ENCODE data around the gene UBE2O. TPM values are rescaled to one million over a fixed set of nuclear protein-coding genes. Genes with fewer than 3 reads are reported as not detected.

Gene UBE2O
- total RNA-seq, 5 donors from 2014 or later (not counting 1 experiment from before 2014, with no cell fraction given), result 33.9 to 57.8 (median 47.5) TPM

DNA sequence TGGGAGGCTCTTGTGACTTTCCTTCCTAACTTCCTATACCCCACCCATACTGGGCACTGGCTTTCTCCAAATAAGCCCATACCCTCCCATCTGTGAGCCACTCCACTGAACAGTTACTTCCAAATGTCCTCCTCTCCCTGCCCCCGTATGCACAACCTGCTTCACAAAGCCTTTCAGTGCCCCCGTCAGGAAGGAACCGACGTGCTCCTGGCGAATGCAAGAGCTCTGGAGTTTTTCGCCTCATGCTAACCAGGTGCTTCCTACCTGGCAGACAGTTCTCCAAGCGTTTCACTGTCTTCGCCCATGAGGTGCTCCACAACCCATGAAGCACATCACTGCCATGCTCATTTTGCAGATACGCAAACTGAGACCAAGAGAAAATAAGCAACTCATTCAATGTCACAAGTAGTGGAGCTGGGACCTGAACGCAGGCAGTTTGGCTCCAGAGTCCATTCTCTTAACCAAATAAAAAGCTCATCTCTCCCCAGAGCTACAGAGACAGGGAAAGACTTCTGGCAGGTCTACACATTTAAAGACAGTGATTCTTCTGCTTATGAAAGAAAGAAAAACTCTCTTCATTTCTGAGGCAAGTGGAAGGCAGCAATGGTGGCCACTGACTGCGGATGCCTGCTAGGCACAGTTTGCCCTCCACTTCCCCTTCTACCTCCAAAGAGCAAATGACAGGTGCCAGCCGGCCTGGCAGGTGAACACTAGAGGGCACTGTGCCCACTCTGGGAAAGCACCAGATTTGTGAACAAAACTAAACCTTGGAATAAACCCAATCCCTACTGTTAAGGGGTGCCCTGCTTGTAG is 44.7 kb downstream of the UBE2O start:
- CTCF ChIA-PET, result interaction anchor here (0.5 to 1.2 kb wide), 5 partner anchors 9 to 892 kb away, joined by 3 to 6 read pairs (median 4); no protein-coding TSS in a partner anchor
- Mint-ChIP-seq H3K36me3 (peaks cover 19% of the 10 kb centered on the region), H3K4me1 (peaks cover 6 to 19% (median 17%) of the 10 kb centered on the region in 3 donors), H3K27me3 (no peaks in the 10 kb centered on the region), H3K27ac (peak overlapping the region in 1 of 2 donors; percentile 27), H3K4me3 (no peak overlapping the region), H3K9me3 (no peaks in the 10 kb centered on the region)
- H3K4me3 ChIP-seq (ENCODE audit: control insufficient read depth in 1 of 2, extremely low read depth in 1 of 2, low read length in 1 of 2), result no peak overlapping the region
- 81% methylated on average over 10 of the region's 12 CpGs for WGBS (ENCODE audit: insufficient coverage)
- H3K27ac ChIP-seq (ENCODE audit: low read length), result no peak overlapping the region
- DNase-seq (peak; percentile 37 to 84 (median 66)), ATAC-seq (replicated peaks in 1 of 4) (peak; percentile 79 to 89 (median 85))
- no peaks in the 10 kb centered on the region for H3K27me3 ChIP-seq (replicated peaks in 1 of 2; ENCODE audit: control insufficient read depth in 2 of 2, extremely low read depth in 1 of 2, insufficient read depth in 2 of 2, low read length in 1 of 2)
- POLR2A ChIA-PET, result no interaction called here
- H3K4me1 ChIP-seq (ENCODE audit: control insufficient read depth in 1 of 2, extremely low read depth in 1 of 2, insufficient read depth in 2 of 2, low read length in 2 of 2), result peaks cover 0 to 7% of the 10 kb centered on the region in 2 experiments
- no peaks in the 10 kb centered on the region for H3K9me3 ChIP-seq
- H3K36me3 ChIP-seq (ENCODE audit: control insufficient read depth in 2 of 2, extremely low read depth in 1 of 2, insufficient read depth in 1 of 2, low read length in 1 of 2), result peaks cover 14 to 34% of the 10 kb centered on the region in 2 donors

DNA sequence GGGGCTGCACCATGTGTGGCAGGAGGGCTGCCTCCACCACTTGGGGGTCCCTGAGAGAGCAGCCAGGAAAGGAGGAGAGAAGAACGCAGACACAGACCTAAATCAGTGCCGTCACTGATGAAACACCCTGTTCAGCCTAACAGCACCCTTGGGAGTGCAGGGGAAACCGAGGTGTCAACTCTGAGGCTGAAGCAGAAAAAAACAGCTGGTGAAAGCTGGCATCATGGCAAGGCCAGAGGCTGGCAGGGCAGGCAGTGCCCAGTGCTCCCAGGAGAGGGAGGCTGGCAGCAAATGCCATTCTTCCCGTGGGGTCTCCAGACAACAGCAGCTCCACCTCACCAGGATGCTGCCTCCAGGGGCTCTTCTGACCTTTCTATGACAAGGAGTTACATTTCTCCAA is 45.4 kb downstream of the UBE2O start:
- ChIA-PET POLR2A (no interaction called here), CTCF (interaction anchor here in 1 of 2 donors (1.1 kb wide), 1 partner anchor 20 kb away, joined by 4 read pairs; no protein-coding TSS in a partner anchor)
- H3K27ac ChIP-seq (ENCODE audit: low read length), result no peak overlapping the region
- ATAC-seq (replicated peaks in 1 of 4) (no peak), DNase-seq (no peak)
- no peak overlapping the region for H3K4me3 Mint-ChIP-seq
- H3K27ac Mint-ChIP-seq, result no peak overlapping the region
- H3K27me3 Mint-ChIP-seq, result no peaks in the 10 kb centered on the region
- peaks cover 0 to 7% of the 10 kb centered on the region in 2 experiments for H3K4me1 ChIP-seq (ENCODE audit: control insufficient read depth in 1 of 2, extremely low read depth in 1 of 2, insufficient read depth in 2 of 2, low read length in 2 of 2)
- no peaks in the 10 kb centered on the region for H3K9me3 Mint-ChIP-seq
- H3K36me3 ChIP-seq (ENCODE audit: control insufficient read depth in 2 of 2, extremely low read depth in 1 of 2, insufficient read depth in 1 of 2, low read length in 1 of 2), result peaks cover 11 to 41% of the 10 kb centered on the region in 2 donors
- H3K9me3 ChIP-seq, result no peaks in the 10 kb centered on the region
- no peaks in the 10 kb centered on the region for H3K27me3 ChIP-seq (replicated peaks in 1 of 2; ENCODE audit: control insufficient read depth in 2 of 2, extremely low read depth in 1 of 2, insufficient read depth in 2 of 2, low read length in 1 of 2)
- H3K36me3 Mint-ChIP-seq, result peaks cover 24% of the 10 kb centered on the region
- no peak overlapping the region for H3K4me3 ChIP-seq (ENCODE audit: control insufficient read depth in 1 of 2, extremely low read depth in 1 of 2, low read length in 1 of 2)
- H3K4me1 Mint-ChIP-seq, result peaks cover 6 to 19% (median 17%) of the 10 kb centered on the region in 3 donors
- WGBS (ENCODE audit: insufficient coverage), result 100% methylated on average over 1 of the region's 4 CpGs

DNA sequence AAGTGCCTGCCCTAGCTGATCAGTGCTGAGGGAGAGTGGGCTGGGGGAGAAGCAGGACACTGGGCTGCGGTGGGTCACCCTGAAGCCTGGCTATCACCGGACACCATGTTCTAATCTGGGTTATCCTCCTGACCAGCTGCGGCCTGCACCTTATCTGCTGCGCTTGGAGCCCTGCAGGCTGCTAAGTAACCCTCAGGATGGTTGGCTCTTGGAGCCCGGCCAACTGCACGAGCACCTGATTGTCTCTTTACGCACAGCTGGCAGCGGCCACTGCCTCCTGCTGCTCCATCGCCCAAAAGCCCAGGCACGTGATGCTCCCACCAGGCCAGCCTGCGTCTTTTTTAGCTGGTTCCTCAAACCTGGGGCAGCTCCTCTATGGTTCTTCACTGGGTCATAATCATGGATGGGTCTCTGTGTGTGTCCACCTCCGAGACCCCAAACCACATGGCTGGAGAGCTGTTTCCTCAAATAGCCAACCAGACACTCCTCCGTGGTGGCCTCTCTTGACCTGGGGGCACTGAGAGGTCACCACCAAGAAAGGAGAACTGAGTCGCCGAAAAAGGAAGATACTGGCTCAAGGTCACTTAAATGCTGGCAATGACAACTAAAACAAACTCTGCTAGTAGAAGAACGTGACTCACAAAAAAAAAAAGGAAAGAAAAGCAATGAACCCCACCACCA is 46.8 kb downstream of the UBE2O start:
- peaks cover 6 to 19% (median 17%) of the 10 kb centered on the region in 3 donors for H3K4me1 Mint-ChIP-seq
- Histone ChIP-seq H3K36me3 (ENCODE audit: control insufficient read depth in 2 of 2, extremely low read depth in 1 of 2, insufficient read depth in 1 of 2, low read length in 1 of 2) (peaks cover 9 to 47% of the 10 kb centered on the region in 2 donors), H3K4me3 (ENCODE audit: control insufficient read depth in 1 of 2, extremely low read depth in 1 of 2, low read length in 1 of 2) (no peak overlapping the region), H3K27me3 (replicated peaks in 1 of 2; ENCODE audit: control insufficient read depth in 2 of 2, extremely low read depth in 1 of 2, insufficient read depth in 2 of 2, low read length in 1 of 2) (no peaks in the 10 kb centered on the region), H3K9me3 (no peaks in the 10 kb centered on the region), H3K27ac (ENCODE audit: low read length) (no peak overlapping the region), H3K4me1 (ENCODE audit: control insufficient read depth in 1 of 2, extremely low read depth in 1 of 2, insufficient read depth in 2 of 2, low read length in 2 of 2) (peaks cover 0 to 7% of the 10 kb centered on the region in 2 experiments)
- WGBS (ENCODE audit: insufficient coverage), result 93% methylated on average over 11 of the region's 16 CpGs
- no peak overlapping the region for H3K27ac Mint-ChIP-seq
- no peak for ATAC-seq (replicated peaks in 1 of 4)
- no peak for DNase-seq
- H3K27me3 Mint-ChIP-seq, result no peaks in the 10 kb centered on the region
- no peaks in the 10 kb centered on the region for H3K9me3 Mint-ChIP-seq
- H3K36me3 Mint-ChIP-seq, result peaks cover 35% of the 10 kb centered on the region
- ChIA-PET POLR2A (no interaction called here), CTCF (interaction anchor here (0.6 to 0.8 kb wide), 2 partner anchors 38 to 711 kb away, joined by 3 to 5 read pairs; no protein-coding TSS in a partner anchor)
- H3K4me3 Mint-ChIP-seq, result no peak overlapping the region

DNA sequence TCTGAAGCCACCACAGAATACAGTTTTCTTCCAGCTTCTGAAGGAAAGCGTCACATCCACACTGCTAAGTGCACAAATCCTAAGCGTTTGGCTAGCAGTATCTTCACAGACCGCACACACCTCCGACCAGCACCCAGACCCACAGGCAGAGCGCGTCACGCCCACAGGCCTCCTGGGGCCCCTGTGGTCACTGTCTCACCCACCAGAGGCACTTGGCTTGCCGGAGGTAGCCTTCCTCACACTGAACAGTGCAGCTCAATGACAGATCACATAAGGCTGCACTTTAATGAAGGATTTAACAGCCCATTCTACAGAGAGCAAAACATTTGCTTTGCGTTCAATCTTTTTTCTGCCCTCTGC is 47.4 kb downstream of the UBE2O start:
- H3K4me3 Mint-ChIP-seq, result no peak overlapping the region
- Histone ChIP-seq H3K27me3 (replicated peaks in 1 of 2; ENCODE audit: control insufficient read depth in 2 of 2, extremely low read depth in 1 of 2, insufficient read depth in 2 of 2, low read length in 1 of 2) (no peaks in the 10 kb centered on the region), H3K4me1 (ENCODE audit: control insufficient read depth in 1 of 2, extremely low read depth in 1 of 2, insufficient read depth in 2 of 2, low read length in 2 of 2) (peaks cover 0 to 7% of the 10 kb centered on the region in 2 experiments), H3K4me3 (ENCODE audit: control insufficient read depth in 1 of 2, extremely low read depth in 1 of 2, low read length in 1 of 2) (no peak overlapping the region), H3K9me3 (no peaks in the 10 kb centered on the region), H3K36me3 (ENCODE audit: control insufficient read depth in 2 of 2, extremely low read depth in 1 of 2, insufficient read depth in 1 of 2, low read length in 1 of 2) (peaks cover 9 to 52% of the 10 kb centered on the region in 2 donors), H3K27ac (ENCODE audit: low read length) (no peak overlapping the region)
- H3K36me3 Mint-ChIP-seq, result peaks cover 40% of the 10 kb centered on the region
- H3K4me1 Mint-ChIP-seq, result peaks cover 6 to 19% (median 17%) of the 10 kb centered on the region in 3 donors
- POLR2A ChIA-PET, result no interaction called here
- no peak overlapping the region for H3K27ac Mint-ChIP-seq
- CTCF ChIA-PET, result interaction anchor here in 1 of 2 donors (0.8 kb wide), 1 partner anchor 710 kb away, joined by 5 read pairs; no protein-coding TSS in a partner anchor
- ATAC-seq (replicated peaks in 1 of 4), result no peak
- DNase-seq, result no peak
- no peaks in the 10 kb centered on the region for H3K27me3 Mint-ChIP-seq
- 84% methylated on average over 7 of the region's 9 CpGs for WGBS (ENCODE audit: insufficient coverage)
- no peaks in the 10 kb centered on the region for H3K9me3 Mint-ChIP-seq

DNA sequence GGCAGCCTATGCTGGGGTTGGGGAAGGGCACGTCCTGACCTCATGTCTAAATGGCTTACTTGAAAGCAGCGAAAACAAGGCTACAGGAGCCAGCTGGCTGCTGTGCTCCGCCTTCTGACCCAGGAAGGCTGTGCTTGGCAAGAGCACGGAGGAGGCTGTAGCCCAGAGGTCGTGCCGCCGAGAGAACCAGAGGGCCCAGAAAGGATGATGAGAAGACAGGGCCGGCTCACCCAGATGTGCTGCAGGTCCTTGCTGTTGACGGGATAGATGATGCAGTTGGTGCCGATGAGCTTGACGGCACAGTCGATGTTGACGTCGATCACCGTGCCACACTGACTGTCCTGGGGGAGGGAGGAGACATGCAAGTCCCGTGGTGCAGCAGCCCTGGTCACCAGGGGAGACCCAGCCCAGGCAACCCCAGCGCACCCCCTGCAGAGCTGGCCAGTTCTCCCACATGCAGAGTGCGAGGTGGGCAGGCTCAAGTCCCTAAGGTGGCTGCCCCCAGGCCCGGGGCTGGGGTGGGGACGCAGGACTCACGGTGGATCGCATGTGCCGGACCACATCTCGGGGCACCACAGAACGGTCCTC is 47.9 kb downstream of the UBE2O start:
- Histone ChIP-seq H3K27ac (ENCODE audit: low read length) (no peak overlapping the region), H3K4me1 (ENCODE audit: control insufficient read depth in 1 of 2, extremely low read depth in 1 of 2, insufficient read depth in 2 of 2, low read length in 2 of 2) (peaks cover 0 to 7% of the 10 kb centered on the region in 2 experiments), H3K27me3 (replicated peaks in 1 of 2; ENCODE audit: control insufficient read depth in 2 of 2, extremely low read depth in 1 of 2, insufficient read depth in 2 of 2, low read length in 1 of 2) (no peaks in the 10 kb centered on the region), H3K36me3 (ENCODE audit: control insufficient read depth in 2 of 2, extremely low read depth in 1 of 2, insufficient read depth in 1 of 2, low read length in 1 of 2) (peaks cover 9 to 56% of the 10 kb centered on the region in 2 donors), H3K4me3 (ENCODE audit: control insufficient read depth in 1 of 2, extremely low read depth in 1 of 2, low read length in 1 of 2) (no peak overlapping the region), H3K9me3 (no peaks in the 10 kb centered on the region)
- Mint-ChIP-seq H3K4me1 (peaks cover 6 to 19% (median 17%) of the 10 kb centered on the region in 3 donors), H3K36me3 (peaks cover 44% of the 10 kb centered on the region), H3K27ac (no peak overlapping the region), H3K9me3 (no peaks in the 10 kb centered on the region), H3K4me3 (no peak overlapping the region), H3K27me3 (no peaks in the 10 kb centered on the region)
- ChIA-PET CTCF (interaction anchor here in 1 of 2 donors (0.6 to 0.7 kb wide), 2 partner anchors 15 to 229 kb away, joined by 3 read pairs; no protein-coding TSS in a partner anchor), POLR2A (no interaction called here)
- DNase-seq (no peak), ATAC-seq (replicated peaks in 1 of 4) (no peak)
- WGBS (ENCODE audit: insufficient coverage), result 96% methylated on average over 21 of the region's 25 CpGs

DNA sequence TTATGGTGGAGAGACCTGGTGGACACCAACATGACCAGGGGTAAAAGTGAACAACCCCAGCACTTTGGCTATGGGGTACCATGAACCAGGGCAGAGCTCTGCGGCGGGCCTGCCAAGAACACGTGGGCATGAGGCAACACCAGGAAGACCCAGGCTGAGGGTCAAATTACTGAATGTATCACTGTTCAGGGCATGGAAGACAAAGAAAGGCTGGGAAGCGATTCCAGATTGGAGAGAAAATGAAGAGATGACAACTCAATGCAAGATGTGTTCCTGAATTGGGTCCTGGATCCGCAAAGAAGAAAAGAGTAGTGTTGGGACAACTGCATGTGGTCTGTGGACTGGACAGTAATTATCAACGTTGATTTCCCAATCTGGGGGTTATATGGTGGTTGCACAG is 48.7 kb downstream of the UBE2O start:
- WGBS (ENCODE audit: insufficient coverage), result 95% methylated on average over 4 of the region's 6 CpGs
- no peaks in the 10 kb centered on the region for H3K9me3 Mint-ChIP-seq
- Histone ChIP-seq H3K4me1 (ENCODE audit: control insufficient read depth in 1 of 2, extremely low read depth in 1 of 2, insufficient read depth in 2 of 2, low read length in 2 of 2) (peaks cover 0 to 7% of the 10 kb centered on the region in 2 experiments), H3K4me3 (ENCODE audit: control insufficient read depth in 1 of 2, extremely low read depth in 1 of 2, low read length in 1 of 2) (no peak overlapping the region), H3K27ac (ENCODE audit: low read length) (no peak overlapping the region), H3K36me3 (ENCODE audit: control insufficient read depth in 2 of 2, extremely low read depth in 1 of 2, insufficient read depth in 1 of 2, low read length in 1 of 2) (peaks cover 16 to 62% of the 10 kb centered on the region in 2 donors), H3K27me3 (replicated peaks in 1 of 2; ENCODE audit: control insufficient read depth in 2 of 2, extremely low read depth in 1 of 2, insufficient read depth in 2 of 2, low read length in 1 of 2) (no peaks in the 10 kb centered on the region), H3K9me3 (no peaks in the 10 kb centered on the region)
- peaks cover 49% of the 10 kb centered on the region for H3K36me3 Mint-ChIP-seq
- H3K4me3 Mint-ChIP-seq, result no peak overlapping the region
- H3K27me3 Mint-ChIP-seq, result no peaks in the 10 kb centered on the region
- CTCF ChIA-PET, result interaction anchor here in 1 of 2 donors (0.6 to 0.7 kb wide), 2 partner anchors 16 to 230 kb away, joined by 3 read pairs; no protein-coding TSS in a partner anchor
- no peak for DNase-seq
- peaks cover 6 to 19% (median 11%) of the 10 kb centered on the region in 3 donors for H3K4me1 Mint-ChIP-seq
- no peak overlapping the region for H3K27ac Mint-ChIP-seq
- POLR2A ChIA-PET, result interaction anchor here in 1 of 2 donors (0.6 kb wide), 1 partner anchor 21 kb away, joined by 3 read pairs; no protein-coding TSS in a partner anchor
- no peak for ATAC-seq (replicated peaks in 1 of 4)

All from T-cell (primary cell).